ENCODE data around the gene MFAP3L. TPM values are rescaled to one million over a fixed set of nuclear protein-coding genes. Genes with fewer than 3 reads are reported as not detected.

Gene MFAP3L
- total RNA-seq, 4 donors from 2014 or later = 0.23 to 1.8 (median 1.1) TPM

DNA sequence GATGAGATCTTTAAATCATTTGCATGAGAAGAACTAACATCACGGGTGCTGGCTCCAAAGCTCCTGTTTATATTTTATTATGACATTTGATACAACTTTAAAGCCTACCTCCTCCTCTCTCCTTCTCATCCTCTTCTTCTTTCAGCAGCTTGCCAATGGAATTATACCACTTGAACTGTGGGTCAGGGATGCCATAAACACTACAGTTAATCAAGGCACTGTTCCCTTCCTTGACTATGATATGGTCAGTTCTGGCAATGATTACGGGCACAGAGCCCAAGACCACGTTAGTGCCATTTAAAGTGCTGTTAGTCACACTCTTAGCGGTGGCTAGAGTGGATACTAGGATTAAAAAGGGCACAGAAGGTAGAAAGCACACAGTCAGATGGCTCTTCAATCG, 20.7 kb downstream of the MFAP3L start:
- intact Hi-C loops (cut with DNase I) = no loop called here
- no peak overlapping the region for H3K4me3 ChIP-seq
- WGBS, 2 donors = 70 to 74% methylated on average over 5 of the region's 5 CpGs
- peaks cover 0 to 5% (median 0%) of the 10 kb centered on the region in 3 donors for H3K4me1 ChIP-seq
- H3K9me3 ChIP-seq = no peaks in the 10 kb centered on the region
- DNase-seq = no peak
- H3K27me3 ChIP-seq = peaks cover 0 to 37% (median 0%) of the 10 kb centered on the region in 4 donors
- H3K27ac ChIP-seq = no peak overlapping the region
- no peaks in the 10 kb centered on the region for H3K36me3 ChIP-seq
- TF ChIP-seq CTCF (IDR thresholded peaks at IDR 0.05) (no peak), POLR2A (IDR thresholded peaks at IDR 0.05) (no peak)

DNA sequence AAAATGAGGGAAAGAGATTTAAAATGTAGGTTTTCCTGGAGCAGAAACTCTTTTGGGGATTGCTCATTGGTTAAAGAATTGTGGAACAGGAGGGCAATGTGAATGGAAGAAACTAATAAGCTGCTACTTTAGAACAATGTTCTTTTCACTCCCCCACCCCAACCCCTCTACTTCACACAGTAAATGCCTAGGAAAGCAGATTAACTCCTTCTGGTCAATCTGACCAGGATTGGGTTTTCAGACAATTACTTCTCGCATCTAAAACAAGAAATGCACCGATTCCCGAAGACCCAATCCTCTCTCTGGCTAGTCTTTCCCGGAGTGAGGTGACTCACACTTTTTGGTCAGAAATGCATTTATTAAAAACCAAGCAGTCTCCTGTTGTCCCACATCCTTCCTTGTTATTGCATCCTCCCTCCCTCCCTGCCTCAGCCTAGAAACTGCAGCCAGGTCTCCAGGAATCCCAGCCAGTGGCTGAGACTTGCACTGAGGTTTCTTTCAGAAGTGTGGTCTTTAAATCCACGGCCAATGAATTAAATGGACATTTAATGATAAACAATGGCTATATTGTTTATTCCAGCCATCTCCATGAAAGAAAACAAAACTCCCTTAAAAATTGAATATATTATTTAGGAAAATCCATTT, 21.4 kb downstream of the MFAP3L start:
- TF ChIP-seq CTCF (IDR thresholded peaks at IDR 0.05) (no peak), POLR2A (IDR thresholded peaks at IDR 0.05) (no peak)
- 65 to 71% methylated on average over 5 of the region's 5 CpGs for WGBS, 2 donors
- intact Hi-C loops (cut with DNase I) = no loop called here

DNA sequence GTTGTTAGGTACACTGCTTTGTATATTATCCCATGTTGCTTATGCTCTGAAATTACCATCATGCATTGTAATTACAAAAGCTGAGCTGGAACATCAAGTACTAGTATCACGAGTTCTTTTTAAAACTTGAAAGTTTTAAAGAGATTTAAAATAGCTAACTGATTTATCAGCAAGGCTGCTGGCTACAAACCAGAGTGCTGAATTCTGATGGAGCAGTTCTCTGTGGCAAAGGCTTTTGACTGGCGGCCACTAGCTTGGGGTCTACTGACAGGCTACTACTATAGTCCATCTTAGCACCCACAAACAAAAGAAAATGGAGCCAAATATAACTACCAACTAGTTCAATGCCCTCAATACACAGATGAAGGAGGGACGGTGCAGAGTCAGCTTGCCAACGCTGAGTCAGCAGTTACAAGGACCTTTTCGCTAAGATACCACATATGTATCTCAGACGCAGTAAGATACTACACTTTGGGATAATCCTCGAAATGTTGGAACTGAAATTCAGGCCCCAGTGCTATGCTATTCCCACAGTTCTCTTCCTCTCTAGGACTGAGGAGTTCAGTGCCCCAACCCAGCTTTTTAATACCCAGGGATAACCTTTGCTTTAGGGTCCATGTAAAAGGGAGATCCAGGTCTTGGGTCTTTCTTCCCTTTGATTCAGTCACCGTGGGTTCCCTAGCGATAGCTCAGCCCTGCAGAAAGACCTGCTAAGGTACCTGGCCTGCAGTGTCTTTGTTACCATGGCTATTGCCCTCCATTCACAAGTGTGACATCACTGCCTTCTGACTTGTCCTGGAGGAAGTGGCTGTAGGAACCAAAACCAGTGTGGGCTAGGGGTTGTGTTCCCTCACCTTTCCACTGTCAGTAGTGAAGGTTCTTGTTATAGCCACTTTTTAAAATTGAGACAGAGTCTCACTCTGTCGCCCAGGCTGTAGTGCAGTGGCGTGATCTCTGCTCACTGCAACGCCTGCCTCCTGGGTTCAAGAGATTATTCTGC, 22.8 kb downstream of the MFAP3L start:
- Histone ChIP-seq H3K9me3 (no peaks in the 10 kb centered on the region), H3K4me3 (no peak overlapping the region), H3K36me3 (no peaks in the 10 kb centered on the region), H3K27me3 (peaks cover 0 to 35% (median 0%) of the 10 kb centered on the region in 4 donors), H3K27ac (no peak overlapping the region), H3K4me1 (no peaks in the 10 kb centered on the region)
- intact Hi-C loops (cut with DNase I) = no loop called here
- TF ChIP-seq POLR2A (IDR thresholded peaks at IDR 0.05) = no peak
- no peak for TF ChIP-seq CTCF (IDR thresholded peaks at IDR 0.05)
- WGBS, 2 donors = 90 to 92% methylated on average over 11 to 12 of the region's 12 CpGs
- DNase-seq = no peak

More for the DNA sequence above, 21.4 kb downstream of the MFAP3L start:
- Histone ChIP-seq H3K27ac (no peak overlapping the region), H3K9me3 (no peaks in the 10 kb centered on the region), H3K4me1 (peaks cover 0 to 3% (median 0%) of the 10 kb centered on the region in 3 donors), H3K36me3 (no peaks in the 10 kb centered on the region), H3K27me3 (peaks cover 0 to 32% (median 0%) of the 10 kb centered on the region in 4 donors), H3K4me3 (no peak overlapping the region)
- no peak for DNase-seq

DNA sequence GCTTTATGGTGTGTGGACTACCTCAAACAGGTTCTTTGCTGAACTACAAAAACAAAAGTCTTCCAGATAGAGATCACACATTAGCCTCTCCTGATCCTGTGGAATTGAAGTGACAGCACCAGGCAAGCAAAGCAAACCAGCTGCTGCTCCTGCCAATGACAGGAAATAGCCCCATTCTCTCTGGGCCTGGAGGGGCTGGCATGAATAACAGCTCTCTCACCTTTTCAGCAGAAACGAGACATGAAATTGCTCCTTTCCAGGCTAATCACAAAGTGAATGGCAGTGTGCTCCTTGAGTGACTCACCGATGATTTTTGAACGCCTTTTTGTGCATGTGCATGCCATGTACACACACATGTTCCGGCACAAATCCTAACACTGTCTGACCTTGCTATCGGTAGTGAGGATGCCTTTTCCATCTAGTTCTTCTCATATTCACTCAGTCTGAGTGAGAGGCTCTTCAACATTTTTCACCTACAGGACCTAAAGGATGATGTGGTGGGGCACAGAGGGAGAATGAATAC, 24.4 kb downstream of the MFAP3L start:
- intact Hi-C loops (cut with DNase I) = no loop called here
- no peaks in the 10 kb centered on the region for H3K4me1 ChIP-seq
- H3K36me3 ChIP-seq = no peaks in the 10 kb centered on the region
- H3K9me3 ChIP-seq = no peaks in the 10 kb centered on the region
- no peak overlapping the region for H3K27ac ChIP-seq
- peaks cover 0 to 24% (median 0%) of the 10 kb centered on the region in 4 donors for H3K27me3 ChIP-seq
- TF ChIP-seq CTCF (IDR thresholded peaks at IDR 0.05) = no peak
- no peak for TF ChIP-seq POLR2A (IDR thresholded peaks at IDR 0.05)
- DNase-seq = no peak
- H3K4me3 ChIP-seq = no peak overlapping the region
- 33 to 51% methylated on average over 5 of the region's 5 CpGs for WGBS, 2 donors
